Gastrocnemius medialis (tissue), 4 donors: Measurements from ENCODE around the gene GRIA4. TPM values are rescaled to one million over a fixed set of nuclear protein-coding genes. Genes with fewer than 3 reads are reported as not detected.

Source experiments
- ATAC-seq, 2 donors: fragments of 150-250 bp; one replicate each; pipeline ENCODE4 v1.9.1; 2016
- DNase-seq, 2 donors: peaks; one replicate each; pipeline ENCODE4 v3.0.0-alpha.2; 2019
- H3K27ac ChIP-seq, 4 donors: fragments of 200-600 bp; sonication (generic); 1 replicate in 1 of 4; 2 replicates in 3 of 4; pipeline ENCODE4 v1.5.1; 2016 to 2018; ENCODE audit warnings: mild to moderate bottlenecking in 2 of 4, moderate library complexity in 1 of 4
- H3K27me3 ChIP-seq, 3 donors: fragments of 200-600 bp; sonication (generic) in 2 of 3; 1 replicate in 1 of 3; 2 replicates in 2 of 3; pipeline versions ENCODE4 v1.5.1 to v1.6.0; 2016 to 2019; ENCODE audit warnings: mild to moderate bottlenecking in 1 of 3, moderate library complexity in 1 of 3
- H3K36me3 ChIP-seq, 2 donors: fragments of 200-600 bp; sonication (generic) in 1 of 2; one replicate each; pipeline ENCODE4 v1.5.1; 2017 to 2018
- H3K4me1 ChIP-seq, 2 donors: fragments of 200-600 bp; sonication (generic) in 1 of 2; one replicate each; pipeline ENCODE4 v1.5.1; 2016 to 2017; ENCODE audit warnings: mild to moderate bottlenecking in 2 of 2
- H3K4me3 ChIP-seq, 4 donors: fragments of 200-600 bp; sonication (generic) in 3 of 4; 1 replicate in 1 of 4; 2 replicates in 3 of 4; pipeline ENCODE4 v1.5.1; 2016 to 2019; ENCODE audit warnings: mild to moderate bottlenecking in 2 of 4
- H3K9me3 ChIP-seq, 3 donors: fragments of 200-600 bp; sonication (generic) in 2 of 3; 1 replicate in 1 of 3; 2 replicates in 2 of 3; pipeline ENCODE4 v1.5.1; 2016 to 2019
- POLR2A ChIP-seq, 2 donors: fragments of 450-650 bp; IDR thresholded peaks; one replicate each; pipeline ENCODE4 v1.6.1; 2017; ENCODE audit warnings: antibody characterized with exemption in 2 of 2, mild to moderate bottlenecking in 2 of 2, moderate library complexity in 2 of 2
- in situ Hi-C, 4 donors: fragments of 200-750 bp; cut with MboI; loops; one replicate each; pipeline versions ENCODE4 v1.15.0 to v1.8.0; 2017; ENCODE audit warnings: low sequenced_read_pairs in 4 of 4
- intact Hi-C: fragments of 100-400 bp; cut with DNase I; formaldehyde crosslinking; loops from one replicate; pipeline ENCODE4 v1.15.1; 2023; ENCODE audit warnings: low total_unique reads
- total RNA-seq, 4 donors: library from RNA; depleted of rRNA; stranded (reverse); fragments of >200 nt; gene quantifications; one replicate each; pipeline versions ENCODE4 v1.1.0 to v1.2.3, GENCODE V29; 2016
- TF ChIP-seq, protein P1 (sequence below), 5 experiments: fragments of 450-650 bp in 3 of 5; fragments of 200-600 bp in 2 of 5; sonication (generic) in 2 of 5; IDR thresholded peaks in 4 of 5; conservative IDR thresholded peaks in 1 of 5; 1 replicate in 4 of 5; 2 replicates in 1 of 5; pipeline ENCODE4 v1.5.1; 2016 to 2019; ENCODE audit warnings: antibody characterized with exemption in 5 of 5, mild to moderate bottlenecking in 3 of 5, moderate library complexity in 3 of 5

Gene GRIA4
- total RNA-seq, 4 donors from 2014 or later = not detected

DNA sequence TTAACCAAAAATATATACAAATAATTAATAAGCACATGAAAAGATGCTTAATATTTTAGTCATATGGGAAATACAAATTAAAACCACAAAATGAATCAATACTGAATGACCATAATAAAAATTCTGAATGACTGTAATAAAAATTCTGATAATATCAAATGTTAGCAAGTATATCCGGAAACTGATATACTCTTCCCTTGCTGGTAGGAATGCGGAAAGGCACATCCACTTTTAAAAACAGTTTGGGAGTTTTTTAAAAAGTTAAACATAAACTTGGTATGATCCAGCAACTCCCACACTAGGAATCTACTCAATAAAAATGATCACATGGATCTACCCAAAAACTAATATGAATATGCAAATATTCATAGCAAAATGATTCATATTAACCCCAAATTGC, 30.8 kb upstream of the GRIA4 start:
- in situ Hi-C loops = no loop called here
- Histone ChIP-seq H3K27me3 (no peaks in the 10 kb centered on the region), H3K27ac (no peak overlapping the region), H3K4me3 (no peak overlapping the region), H3K4me1 (no peaks in the 10 kb centered on the region), H3K9me3 (no peaks in the 10 kb centered on the region), H3K36me3 (no peaks in the 10 kb centered on the region)
- intact Hi-C loops = no loop called here
- TF ChIP-seq, protein P1, sequence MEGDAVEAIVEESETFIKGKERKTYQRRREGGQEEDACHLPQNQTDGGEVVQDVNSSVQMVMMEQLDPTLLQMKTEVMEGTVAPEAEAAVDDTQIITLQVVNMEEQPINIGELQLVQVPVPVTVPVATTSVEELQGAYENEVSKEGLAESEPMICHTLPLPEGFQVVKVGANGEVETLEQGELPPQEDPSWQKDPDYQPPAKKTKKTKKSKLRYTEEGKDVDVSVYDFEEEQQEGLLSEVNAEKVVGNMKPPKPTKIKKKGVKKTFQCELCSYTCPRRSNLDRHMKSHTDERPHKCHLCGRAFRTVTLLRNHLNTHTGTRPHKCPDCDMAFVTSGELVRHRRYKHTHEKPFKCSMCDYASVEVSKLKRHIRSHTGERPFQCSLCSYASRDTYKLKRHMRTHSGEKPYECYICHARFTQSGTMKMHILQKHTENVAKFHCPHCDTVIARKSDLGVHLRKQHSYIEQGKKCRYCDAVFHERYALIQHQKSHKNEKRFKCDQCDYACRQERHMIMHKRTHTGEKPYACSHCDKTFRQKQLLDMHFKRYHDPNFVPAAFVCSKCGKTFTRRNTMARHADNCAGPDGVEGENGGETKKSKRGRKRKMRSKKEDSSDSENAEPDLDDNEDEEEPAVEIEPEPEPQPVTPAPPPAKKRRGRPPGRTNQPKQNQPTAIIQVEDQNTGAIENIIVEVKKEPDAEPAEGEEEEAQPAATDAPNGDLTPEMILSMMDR (IDR thresholded peaks at IDR 0.05 in 4 of 5, conservative IDR thresholded peaks at IDR 0.05 in 1 of 5) = no peak
- TF ChIP-seq POLR2A (IDR thresholded peaks at IDR 0.05) = no peak
- no peak for ATAC-seq
- DNase-seq = no peak

DNA sequence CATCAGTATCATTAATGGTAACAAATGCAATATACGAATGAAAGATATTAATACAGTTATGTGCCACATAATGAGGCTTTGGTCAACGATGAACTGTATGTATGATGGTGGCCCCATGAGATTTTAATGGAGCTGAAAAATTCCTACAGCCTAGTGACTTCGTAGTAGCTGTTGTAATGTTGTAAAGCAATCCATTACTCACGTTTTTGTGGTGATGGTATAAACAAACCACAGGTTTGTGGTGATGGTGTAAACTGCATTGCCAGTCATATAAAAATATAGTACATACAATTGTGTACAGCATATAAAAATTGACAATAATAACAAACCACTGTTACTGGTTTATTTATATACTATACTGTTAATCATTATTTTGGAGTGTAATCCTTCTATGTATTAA, 27.4 kb upstream of the GRIA4 start:
- Histone ChIP-seq H3K27ac (no peak overlapping the region), H3K36me3 (no peaks in the 10 kb centered on the region), H3K9me3 (no peaks in the 10 kb centered on the region), H3K4me1 (no peaks in the 10 kb centered on the region), H3K27me3 (no peaks in the 10 kb centered on the region), H3K4me3 (no peak overlapping the region)
- TF ChIP-seq, protein P1 (IDR thresholded peaks at IDR 0.05 in 4 of 5, conservative IDR thresholded peaks at IDR 0.05 in 1 of 5) = no peak
- no peak for TF ChIP-seq POLR2A (IDR thresholded peaks at IDR 0.05)
- no peak for ATAC-seq
- intact Hi-C loops (no loop called here), in situ Hi-C loops (no loop called here)
- no peak for DNase-seq

DNA sequence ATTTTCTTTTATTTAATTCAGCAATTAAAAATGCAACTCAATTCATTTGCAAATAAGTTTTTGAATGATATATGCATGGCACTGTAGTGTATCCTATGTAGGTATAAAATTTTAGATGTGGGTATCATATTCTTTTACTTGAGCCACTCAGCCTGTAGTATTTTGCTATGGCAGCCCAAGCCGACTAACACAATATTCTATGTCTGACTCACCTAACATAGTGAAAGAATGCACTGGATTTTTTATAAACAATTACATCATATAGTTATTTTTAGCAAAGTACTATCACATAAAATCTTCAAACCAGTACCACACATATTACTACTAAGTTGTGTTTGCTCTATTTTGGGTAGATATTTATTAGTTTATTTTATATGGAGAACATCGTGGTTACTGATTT, 21.9 kb upstream of the GRIA4 start:
- no peaks in the 10 kb centered on the region for H3K36me3 ChIP-seq
- intact Hi-C loops (no loop called here), in situ Hi-C loops (no loop called here)
- H3K4me1 ChIP-seq = no peaks in the 10 kb centered on the region
- no peak overlapping the region for H3K27ac ChIP-seq
- DNase-seq (no peak), ATAC-seq (no peak)
- H3K9me3 ChIP-seq = no peaks in the 10 kb centered on the region
- no peaks in the 10 kb centered on the region for H3K27me3 ChIP-seq
- no peak for TF ChIP-seq POLR2A (IDR thresholded peaks at IDR 0.05)
- TF ChIP-seq, protein P1 (IDR thresholded peaks at IDR 0.05 in 4 of 5, conservative IDR thresholded peaks at IDR 0.05 in 1 of 5) = no peak
- H3K4me3 ChIP-seq = no peak overlapping the region

DNA sequence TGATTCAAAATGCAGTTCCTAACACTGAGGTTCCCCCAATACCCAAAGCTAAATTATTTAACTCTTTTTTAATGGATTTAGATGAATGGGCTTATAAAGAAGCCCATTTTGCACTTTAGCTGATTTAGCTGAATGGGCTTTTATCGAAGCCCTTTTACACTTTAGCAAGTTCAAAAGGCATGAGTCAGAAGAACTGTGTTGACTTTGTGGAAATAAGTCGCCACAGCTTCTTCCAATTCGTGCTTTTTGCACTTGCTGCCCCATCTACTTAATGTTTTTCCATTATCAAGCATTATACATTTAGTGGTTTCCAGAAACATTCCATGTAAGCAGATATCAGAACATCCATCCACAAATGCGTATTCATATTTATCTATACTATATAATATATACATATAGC, 20.5 kb upstream of the GRIA4 start:
- intact Hi-C loops = no loop called here
- no peak for TF ChIP-seq POLR2A (IDR thresholded peaks at IDR 0.05)
- DNase-seq (no peak), ATAC-seq (no peak)
- H3K9me3 ChIP-seq = no peaks in the 10 kb centered on the region
- no peaks in the 10 kb centered on the region for H3K36me3 ChIP-seq
- H3K4me3 ChIP-seq = no peak overlapping the region
- no peak overlapping the region for H3K27ac ChIP-seq
- no peaks in the 10 kb centered on the region for H3K4me1 ChIP-seq
- in situ Hi-C loops = no loop called here
- H3K27me3 ChIP-seq = no peaks in the 10 kb centered on the region

DNA sequence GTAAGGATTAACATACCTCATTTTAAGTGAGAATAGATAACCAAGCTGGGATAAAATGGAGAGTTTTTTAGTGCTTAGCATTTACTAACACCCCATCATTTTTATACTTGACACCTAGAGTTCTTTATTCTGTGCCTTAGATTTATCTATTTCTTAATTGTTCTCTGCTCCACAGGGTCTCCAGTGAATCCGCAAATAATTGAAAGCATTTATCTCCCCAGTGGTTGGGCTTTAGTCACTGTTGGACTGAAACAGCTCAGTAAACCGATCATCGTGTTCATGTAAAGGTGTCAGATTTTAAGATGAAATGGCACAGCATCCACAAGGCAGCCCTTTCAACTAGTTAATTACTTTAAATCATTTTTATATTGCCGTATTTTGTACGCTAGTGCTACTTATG, 17.8 kb upstream of the GRIA4 start:
- Histone ChIP-seq H3K4me3 (no peak overlapping the region), H3K9me3 (no peaks in the 10 kb centered on the region), H3K4me1 (no peaks in the 10 kb centered on the region), H3K27me3 (no peaks in the 10 kb centered on the region), H3K36me3 (no peaks in the 10 kb centered on the region), H3K27ac (no peak overlapping the region)
- intact Hi-C loops (no loop called here), in situ Hi-C loops (no loop called here)
- ATAC-seq (no peak), DNase-seq (no peak)
- TF ChIP-seq, protein P1 (IDR thresholded peaks at IDR 0.05 in 4 of 5, conservative IDR thresholded peaks at IDR 0.05 in 1 of 5) = no peak
- no peak for TF ChIP-seq POLR2A (IDR thresholded peaks at IDR 0.05)
